Nephron (organoid): ENCODE data around the gene SLC1A2.
"Not testable (repeated sequence)": the region's sequence is repeated elsewhere in the genome, so short reads cannot be mapped to it uniquely, and the experiment has no call there.

ENCODE experiments used
- H3K27ac Mint-ChIP-seq, 3 experiments: 2 replicates each; pipeline ENCODE4 v1.8.0; 2020; ENCODE audit warnings: mixed read lengths in 3 of 3, mild to moderate bottlenecking in 2 of 3, moderate library complexity in 1 of 3
- H3K27me3 Mint-ChIP-seq: 2 replicates; pipeline ENCODE4 v1.8.0; 2021; ENCODE audit warnings: low read depth, mild to moderate bottlenecking, moderate library complexity, mixed read lengths
- H3K36me3 Mint-ChIP-seq: 2 replicates; pipeline ENCODE4 v1.8.0; 2020; ENCODE audit warnings: low read depth, mixed read lengths
- H3K4me1 Mint-ChIP-seq: 2 replicates; pipeline ENCODE4 v1.8.0; 2020; ENCODE audit warnings: mixed read lengths
- H3K4me3 Mint-ChIP-seq, 3 experiments: 2 replicates each; pipeline ENCODE4 v1.8.0; 2020; ENCODE audit warnings: mild to moderate bottlenecking in 3 of 3, mixed read lengths in 3 of 3, moderate library complexity in 2 of 3
- H3K9me3 Mint-ChIP-seq: 2 replicates; pipeline ENCODE4 v1.8.0; 2020; ENCODE audit warnings: mixed read lengths
- CTCF ChIP-seq, 3 experiments: fragments of 200-600 bp; sonication (generic); IDR thresholded peaks; one replicate each; pipeline ENCODE4 v1.5.0; 2021; ENCODE audit warnings: antibody characterized with exemption in 3 of 3; ENCODE audit not compliant: unreplicated experiment in 3 of 3

SLC1A2 gene

DNA sequence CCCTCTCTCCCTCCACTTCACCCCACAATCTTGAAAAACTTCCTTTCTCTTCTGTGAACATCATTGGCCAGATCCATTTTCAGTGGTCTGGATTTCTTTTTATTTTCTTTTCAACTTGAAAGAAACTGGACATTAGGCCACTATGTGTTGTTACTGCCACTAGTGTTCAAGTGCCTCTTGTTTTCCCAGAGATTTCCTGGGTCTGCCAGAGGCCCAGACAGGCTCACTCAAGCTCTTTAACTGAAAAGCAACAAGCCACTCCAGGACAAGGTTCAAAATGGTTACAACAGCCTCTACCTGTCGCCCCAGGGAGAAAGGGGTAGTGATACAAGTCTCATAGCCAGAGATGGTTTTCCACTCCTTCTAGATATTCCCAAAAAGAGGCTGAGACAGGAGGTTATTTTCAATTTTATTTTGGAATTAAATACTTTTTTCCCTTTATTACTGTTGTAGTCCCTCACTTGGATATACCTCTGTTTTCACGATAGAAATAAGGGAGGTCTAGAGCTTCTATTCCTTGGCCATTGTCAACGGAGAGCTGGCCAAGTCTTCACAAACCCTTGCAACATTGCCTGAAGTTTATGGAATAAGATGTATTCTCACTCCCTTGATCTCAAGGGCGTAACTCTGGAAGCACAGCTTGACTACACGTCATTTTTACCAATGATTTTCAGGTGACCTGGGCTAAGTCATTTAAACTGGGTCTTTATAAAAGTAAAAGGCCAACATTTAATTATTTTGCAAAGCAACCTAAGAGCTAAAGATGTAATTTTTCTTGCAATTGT, 188.1 kb downstream of the SLC1A2 start:
- H3K9me3 Mint-ChIP-seq = peaks cover 17% of the 10 kb centered on the region
- H3K27me3 Mint-ChIP-seq = peaks cover 5% of the 10 kb centered on the region
- peaks cover 2% of the 10 kb centered on the region for H3K4me1 Mint-ChIP-seq
- H3K4me3 Mint-ChIP-seq = no peak overlapping the region
- TF ChIP-seq CTCF (IDR thresholded peaks at IDR 0.05; ENCODE audit: unreplicated experiment in 3 of 3) = no peak
- peaks cover 3% of the 10 kb centered on the region for H3K36me3 Mint-ChIP-seq
- no peak overlapping the region for H3K27ac Mint-ChIP-seq

GRCh38 chr11:35230388-35230787, 189.0 kb downstream of the SLC1A2 start:
- TF ChIP-seq CTCF (IDR thresholded peaks at IDR 0.05; ENCODE audit: unreplicated experiment in 3 of 3) = no peak
- H3K36me3 Mint-ChIP-seq = peaks cover 3% of the 10 kb centered on the region
- no peak overlapping the region for H3K27ac Mint-ChIP-seq

DNA sequence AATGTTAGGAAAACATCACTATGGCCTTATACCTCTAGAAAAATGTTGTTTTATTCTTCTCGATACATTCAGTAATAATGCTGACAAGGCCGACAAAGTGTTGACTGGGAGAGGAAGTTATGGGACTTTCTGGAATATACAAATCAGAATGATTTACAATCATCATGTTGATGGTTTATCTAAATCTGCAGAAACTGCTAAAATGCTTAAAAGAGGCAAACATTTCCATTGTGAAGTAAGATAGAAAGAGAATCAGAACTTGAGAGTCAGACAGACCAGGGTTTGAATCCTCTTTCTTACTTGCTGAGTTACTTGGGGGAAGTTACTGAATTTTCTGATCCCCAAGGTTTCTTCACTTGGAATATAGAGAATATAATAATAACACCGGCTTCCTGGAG, 191.0 kb downstream of the SLC1A2 start:
- Mint-ChIP-seq H3K9me3 (peaks cover 3% of the 10 kb centered on the region), H3K36me3 (no peaks in the 10 kb centered on the region), H3K27ac (no peak overlapping the region), H3K27me3 (peaks cover 2% of the 10 kb centered on the region), H3K4me1 (peaks cover 14% of the 10 kb centered on the region), H3K4me3 (no peak overlapping the region)
- TF ChIP-seq CTCF (IDR thresholded peaks at IDR 0.05; ENCODE audit: unreplicated experiment in 3 of 3) = no peak

More at GRCh38 chr11:35230388-35230787, 189.0 kb downstream of the SLC1A2 start:
- H3K4me3 Mint-ChIP-seq = no peak overlapping the region
- H3K9me3 Mint-ChIP-seq = peaks cover 17% of the 10 kb centered on the region
- H3K4me1 Mint-ChIP-seq = peaks cover 5% of the 10 kb centered on the region
- no peaks in the 10 kb centered on the region for H3K27me3 Mint-ChIP-seq

DNA sequence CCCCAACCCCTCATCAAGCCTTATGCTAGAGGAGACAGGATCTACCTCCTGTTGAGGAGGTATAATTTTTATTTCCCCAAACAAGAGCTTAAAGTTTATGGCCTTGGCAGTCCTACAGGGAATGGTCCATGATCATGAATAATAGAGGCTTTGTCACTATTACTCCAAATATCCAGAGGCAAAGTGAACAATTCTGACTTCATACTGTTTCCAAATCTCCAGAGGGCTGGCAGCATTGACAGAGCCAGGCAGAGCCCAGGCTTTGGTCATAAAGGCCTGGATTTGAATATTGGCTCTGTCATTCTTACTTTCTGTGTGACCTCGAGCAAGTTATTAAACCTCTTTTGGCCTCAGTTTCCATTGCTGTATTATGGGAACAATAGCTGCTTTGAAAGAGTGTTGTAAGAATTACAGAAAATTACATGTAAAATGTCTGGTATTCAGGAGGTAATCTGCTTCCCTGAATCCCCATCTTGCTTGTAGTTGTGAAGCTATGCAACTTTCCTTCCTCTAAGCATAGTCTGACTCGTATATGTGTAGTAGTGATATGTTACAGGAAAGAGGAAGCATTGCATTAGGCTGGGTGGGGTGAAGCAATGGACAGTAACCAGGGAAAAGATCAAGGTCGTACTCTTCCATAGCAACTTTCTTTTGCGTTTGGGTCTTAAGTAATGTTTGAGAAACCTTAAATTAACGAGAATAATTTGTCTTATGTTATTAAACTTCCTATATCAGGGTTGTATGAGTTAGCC, 191.6 kb downstream of the SLC1A2 start:
- Mint-ChIP-seq H3K27ac (no peak overlapping the region), H3K9me3 (peaks cover 3% of the 10 kb centered on the region), H3K4me1 (peaks cover 20% of the 10 kb centered on the region), H3K36me3 (no peaks in the 10 kb centered on the region), H3K27me3 (peaks cover 4% of the 10 kb centered on the region), H3K4me3 (no peak overlapping the region)
- TF ChIP-seq CTCF (IDR thresholded peaks at IDR 0.05; ENCODE audit: unreplicated experiment in 3 of 3) = no peak

- H3K27me3 Mint-ChIP-seq, H3K4me3 Mint-ChIP-seq, H3K27ac Mint-ChIP-seq, H3K36me3 Mint-ChIP-seq, H3K9me3 Mint-ChIP-seq: not testable (repeated sequence)
- H3K4me1 Mint-ChIP-seq = peaks cover 24% of the 10 kb centered on the region
Measured at GRCh38 chr11:35226756-35227155, 192.6 kb downstream of the SLC1A2 start.

DNA sequence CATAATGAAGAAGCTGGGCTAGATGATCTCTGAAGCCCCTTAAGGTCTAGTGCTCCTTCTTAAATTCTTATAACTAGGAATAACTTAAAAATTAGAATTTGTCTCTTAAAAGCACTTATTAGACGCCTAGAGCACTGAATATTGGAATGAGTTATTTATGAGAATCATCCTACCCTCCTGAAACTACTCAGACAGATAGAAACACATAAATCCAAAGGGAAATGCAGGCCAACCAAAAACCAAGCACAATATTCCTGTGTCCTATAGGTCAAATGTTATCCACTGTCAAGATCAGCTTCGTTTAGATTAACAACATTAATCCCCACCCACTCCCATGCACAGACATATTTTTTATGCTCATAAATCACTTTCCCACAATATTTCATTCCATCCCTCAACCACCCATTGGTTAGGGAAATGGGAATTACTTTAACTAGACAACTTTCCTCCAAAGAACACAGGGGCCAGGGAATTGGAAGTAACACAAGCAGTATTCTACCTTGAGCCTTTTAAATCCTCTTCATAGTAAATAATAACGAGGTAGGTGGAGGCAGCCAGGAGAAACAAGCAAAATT, 193.3 kb downstream of the SLC1A2 start:
- H3K9me3 Mint-ChIP-seq = no peaks in the 10 kb centered on the region
- no peaks in the 10 kb centered on the region for H3K36me3 Mint-ChIP-seq
- H3K27me3 Mint-ChIP-seq = peaks cover 4% of the 10 kb centered on the region
- no peak overlapping the region for H3K27ac Mint-ChIP-seq
- H3K4me3 Mint-ChIP-seq = no peak overlapping the region
- peaks cover 24% of the 10 kb centered on the region for H3K4me1 Mint-ChIP-seq
- no peak for TF ChIP-seq CTCF (IDR thresholded peaks at IDR 0.05; ENCODE audit: unreplicated experiment in 3 of 3)
